CD14-positive monocyte (primary cell): Measurements from ENCODE around the gene ZDHHC8. TPM values are rescaled to one million over a fixed set of nuclear protein-coding genes. Genes with fewer than 3 reads are reported as not detected.

Source experiments
- DNase-seq, 3 donors: peaks; one replicate each; pipeline ENCODE4 v3.0.0-alpha.2; 2011 to 2022
- H2AFZ ChIP-seq: 2 replicates; pipeline ENCODE4 v1.6.0; 2012; ENCODE audit warnings: mild to moderate bottlenecking, low read depth, low read length, inconsistent platforms; ENCODE audit not compliant: insufficient read depth, poor library complexity, severe bottlenecking
- H3K27ac ChIP-seq, 2 donors: 1 replicate in 1 of 2; 2 replicates in 1 of 2; pipeline ENCODE4 v1.5.1; 2012 to 2013; ENCODE audit warnings: low read length in 2 of 2, control low read depth in 1 of 2, inconsistent platforms in 1 of 2, low read depth in 1 of 2, mild to moderate bottlenecking in 1 of 2
- H3K27me3 ChIP-seq, 2 donors: one replicate each; pipeline versions ENCODE4 v1.6.0 to v1.6.1; 2011 to 2013; ENCODE audit warnings: low read length in 2 of 2; ENCODE audit not compliant: control insufficient read depth in 2 of 2, insufficient read depth in 2 of 2
- H3K36me3 ChIP-seq, 2 donors: replicated peaks in 1 of 2; 1 replicate in 1 of 2; 2 replicates in 1 of 2; pipeline versions ENCODE4 v1.5.1 to v1.6.1; 2012 to 2013; ENCODE audit warnings: low read length in 2 of 2, control low read depth in 1 of 2, inconsistent platforms in 1 of 2, mild to moderate bottlenecking in 1 of 2; ENCODE audit not compliant: insufficient read depth in 2 of 2, control insufficient read depth in 1 of 2
- H3K4me1 ChIP-seq, 2 donors: 1 replicate in 1 of 2; 2 replicates in 1 of 2; pipeline versions ENCODE4 v1.5.1 to v1.6.1; 2012 to 2013; ENCODE audit warnings: low read length in 2 of 2, control low read depth in 1 of 2, inconsistent platforms in 1 of 2, mild to moderate bottlenecking in 1 of 2, moderate library complexity in 1 of 2; ENCODE audit not compliant: insufficient read depth in 2 of 2, control insufficient read depth in 1 of 2
- H3K4me2 ChIP-seq: replicated peaks from 2 replicates; pipeline ENCODE3; 2012; ENCODE audit warnings: low read length, moderate library complexity, mild to moderate bottlenecking; ENCODE audit not compliant: poor library complexity, severe bottlenecking; ENCODE audit errors: extremely low read depth
- H3K4me3 ChIP-seq, 3 experiments: fragments of 200-600 bp in 1 of 3; sonication (generic) in 1 of 3; replicated peaks in 1 of 3; 1 replicate in 2 of 3; 2 replicates in 1 of 3; pipeline ENCODE4 v1.5.1; 2011 to 2013; ENCODE audit warnings: low read length in 3 of 3, mild to moderate bottlenecking in 3 of 3, control low read depth in 2 of 3, low read depth in 2 of 3, inconsistent platforms in 1 of 3, moderate library complexity in 1 of 3
- H3K79me2 ChIP-seq: 2 replicates; pipeline ENCODE4 v1.6.0; 2012; ENCODE audit warnings: mild to moderate bottlenecking, control low read depth, inconsistent platforms, low read length, moderate library complexity; ENCODE audit not compliant: insufficient read depth
- H3K9ac ChIP-seq: 2 replicates; pipeline ENCODE4 v1.6.0; 2017; ENCODE audit warnings: low read length, mild to moderate bottlenecking; ENCODE audit not compliant: insufficient read depth, poor library complexity, severe bottlenecking
- H3K9me3 ChIP-seq, 2 donors: replicated peaks in 1 of 2; 1 replicate in 1 of 2; 2 replicates in 1 of 2; pipeline versions ENCODE4 v1.5.1 to v1.6.1; 2012 to 2013; ENCODE audit warnings: low read length in 2 of 2, control low read depth in 1 of 2; ENCODE audit not compliant: control insufficient read depth in 1 of 2, insufficient read depth in 1 of 2
- H4K20me1 ChIP-seq: 2 replicates; pipeline ENCODE4 v1.6.0; 2012; ENCODE audit warnings: mild to moderate bottlenecking, low read length, control low read depth, moderate library complexity; ENCODE audit not compliant: insufficient read depth
- H3K27ac Mint-ChIP-seq, 7 donors: one replicate each; pipeline ENCODE4 v1.8.0; 2020; ENCODE audit warnings: mild to moderate bottlenecking in 7 of 7, mixed read lengths in 7 of 7, moderate library complexity in 6 of 7, inconsistent platforms in 2 of 7
- H3K27me3 Mint-ChIP-seq, 3 donors: one replicate each; pipeline ENCODE4 v1.8.0; 2021 to 2022; ENCODE audit warnings: low read depth in 3 of 3, mild to moderate bottlenecking in 3 of 3, mixed read lengths in 3 of 3, moderate library complexity in 3 of 3, inconsistent platforms in 1 of 3
- H3K36me3 Mint-ChIP-seq, 2 donors: one replicate each; pipeline ENCODE4 v1.8.0; 2020; ENCODE audit warnings: mixed read lengths in 2 of 2, inconsistent platforms in 1 of 2, mild to moderate bottlenecking in 1 of 2
- H3K4me1 Mint-ChIP-seq: one replicate; pipeline ENCODE4 v1.8.0; 2020; ENCODE audit warnings: mild to moderate bottlenecking, mixed read lengths
- H3K4me3 Mint-ChIP-seq, 2 donors: one replicate each; pipeline ENCODE4 v1.8.0; 2020; ENCODE audit warnings: mild to moderate bottlenecking in 2 of 2, mixed read lengths in 2 of 2, moderate library complexity in 1 of 2
- H3K9me3 Mint-ChIP-seq, 7 donors: one replicate each; pipeline ENCODE4 v1.8.0; 2020 to 2022; ENCODE audit warnings: mixed read lengths in 7 of 7, mild to moderate bottlenecking in 6 of 7, moderate library complexity in 6 of 7, inconsistent platforms in 2 of 7
- WGBS: methylation state at CpG from one replicate; pipeline ENCODE4 v1.1.5; 2013; ENCODE audit warnings: missing lambda C conversion rate; ENCODE audit not compliant: insufficient coverage; 5-methylcytosine and 5-hydroxymethylcytosine counted together
- intact Hi-C, 2 donors: fragments of 100-400 bp; cut with micrococcal nuclease; formaldehyde crosslinking; loops; one replicate each; pipeline versions ENCODE4 v1.15.0 to v1.15.1; 2023
- polyA plus RNA-seq, 3 donors: library from polyadenylated mRNA; depleted of rRNA in 1 of 3; unstranded in 2 of 3; stranded (reverse) in 1 of 3; fragments of 300-500 nt in 2 of 3; fragments of >200 nt in 1 of 3; fragmentation: Illumina TruSeq in 2 of 3; gene quantifications; 1 replicate in 2 of 3; 2 replicates in 1 of 3; pipeline ENCODE4 v1.2.3, GENCODE V29; 2012 to 2021
- TF ChIP-seq, protein P1 (sequence below): fragments of 200-600 bp; IDR thresholded peaks from one replicate; pipeline ENCODE4 v1.8.0; 2022; ENCODE audit warnings: antibody characterized with exemption, mild to moderate bottlenecking

The ZDHHC8 gene
- polyA plus RNA-seq, 3 donors = 0.73 to 76.3 (median 1.1) TPM

DNA sequence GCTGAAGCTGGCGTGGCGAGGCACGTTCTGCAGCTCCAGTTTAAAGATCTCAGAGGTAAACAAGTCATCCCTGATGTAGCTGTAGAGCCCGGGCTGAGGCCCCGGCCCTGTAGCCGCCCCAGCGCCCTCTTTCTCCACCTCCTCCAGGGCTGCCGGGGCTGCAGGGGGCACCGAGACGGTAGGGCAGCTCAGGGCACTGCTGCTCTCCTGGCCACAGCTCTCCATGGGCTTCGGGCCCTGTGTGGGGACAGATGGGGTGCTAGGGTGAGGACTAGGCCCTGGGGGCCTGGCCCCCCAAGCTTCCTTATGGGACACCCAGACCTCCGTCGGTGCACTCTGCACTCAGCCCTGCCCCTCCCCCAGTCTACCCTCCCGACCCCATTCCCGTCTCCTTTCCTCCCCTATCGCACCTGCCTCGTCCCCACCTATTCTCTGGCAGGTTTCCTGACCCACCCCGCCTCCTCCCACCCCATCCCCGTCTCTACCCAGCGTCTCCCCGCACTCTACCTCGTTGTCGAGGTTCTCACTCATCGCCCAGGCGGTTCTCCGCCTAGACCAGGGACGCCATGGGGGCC is 15.1 kb upstream of the ZDHHC8 start:
- TF ChIP-seq, protein P1, sequence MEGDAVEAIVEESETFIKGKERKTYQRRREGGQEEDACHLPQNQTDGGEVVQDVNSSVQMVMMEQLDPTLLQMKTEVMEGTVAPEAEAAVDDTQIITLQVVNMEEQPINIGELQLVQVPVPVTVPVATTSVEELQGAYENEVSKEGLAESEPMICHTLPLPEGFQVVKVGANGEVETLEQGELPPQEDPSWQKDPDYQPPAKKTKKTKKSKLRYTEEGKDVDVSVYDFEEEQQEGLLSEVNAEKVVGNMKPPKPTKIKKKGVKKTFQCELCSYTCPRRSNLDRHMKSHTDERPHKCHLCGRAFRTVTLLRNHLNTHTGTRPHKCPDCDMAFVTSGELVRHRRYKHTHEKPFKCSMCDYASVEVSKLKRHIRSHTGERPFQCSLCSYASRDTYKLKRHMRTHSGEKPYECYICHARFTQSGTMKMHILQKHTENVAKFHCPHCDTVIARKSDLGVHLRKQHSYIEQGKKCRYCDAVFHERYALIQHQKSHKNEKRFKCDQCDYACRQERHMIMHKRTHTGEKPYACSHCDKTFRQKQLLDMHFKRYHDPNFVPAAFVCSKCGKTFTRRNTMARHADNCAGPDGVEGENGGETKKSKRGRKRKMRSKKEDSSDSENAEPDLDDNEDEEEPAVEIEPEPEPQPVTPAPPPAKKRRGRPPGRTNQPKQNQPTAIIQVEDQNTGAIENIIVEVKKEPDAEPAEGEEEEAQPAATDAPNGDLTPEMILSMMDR = no peak
- Mint-ChIP-seq H3K9me3 (no peaks in the 10 kb centered on the region), H3K4me3 (peak overlapping the region; percentile 80 to 90), H3K27me3 (peaks cover 0 to 1% (median 0%) of the 10 kb centered on the region in 3 donors), H3K27ac (peak overlapping the region; percentile 89 to 97 (median 95)), H3K4me1 (peaks cover 22% of the 10 kb centered on the region), H3K36me3 (peaks cover 30 to 57% of the 10 kb centered on the region in 2 donors)
- Histone ChIP-seq H4K20me1 (peaks cover 26% of the 10 kb centered on the region), H3K4me1 (peaks cover 21 to 33% of the 10 kb centered on the region in 2 donors), H3K27me3 (no peaks in the 10 kb centered on the region), H2AFZ (peak overlapping the region; percentile 82), H3K36me3 (peaks cover 43 to 70% of the 10 kb centered on the region in 2 donors), H3K4me2 (peak overlapping the region; percentile 89), H3K9ac (peak overlapping the region; percentile 95), H3K4me3 (peak overlapping the region; percentile 70 to 83 (median 76)), H3K27ac (peak overlapping the region; percentile 80 to 98), H3K9me3 (no peaks in the 10 kb centered on the region), H3K79me2 (peaks cover 72% of the 10 kb centered on the region)
- no peak for DNase-seq
- WGBS = 11% methylated on average over 16 of the region's 27 CpGs
- intact Hi-C loops = loop anchor here (2.0 to 10.0 kb wide), 5 partner anchors 36 to 381 kb away; partner anchors contain the start of genes TANGO2 (in 2 of the 2), DGCR8 (in 1 of the 2), GNB1L (in 1 of the 2) and KLHL22 (in 1 of the 2)

DNA sequence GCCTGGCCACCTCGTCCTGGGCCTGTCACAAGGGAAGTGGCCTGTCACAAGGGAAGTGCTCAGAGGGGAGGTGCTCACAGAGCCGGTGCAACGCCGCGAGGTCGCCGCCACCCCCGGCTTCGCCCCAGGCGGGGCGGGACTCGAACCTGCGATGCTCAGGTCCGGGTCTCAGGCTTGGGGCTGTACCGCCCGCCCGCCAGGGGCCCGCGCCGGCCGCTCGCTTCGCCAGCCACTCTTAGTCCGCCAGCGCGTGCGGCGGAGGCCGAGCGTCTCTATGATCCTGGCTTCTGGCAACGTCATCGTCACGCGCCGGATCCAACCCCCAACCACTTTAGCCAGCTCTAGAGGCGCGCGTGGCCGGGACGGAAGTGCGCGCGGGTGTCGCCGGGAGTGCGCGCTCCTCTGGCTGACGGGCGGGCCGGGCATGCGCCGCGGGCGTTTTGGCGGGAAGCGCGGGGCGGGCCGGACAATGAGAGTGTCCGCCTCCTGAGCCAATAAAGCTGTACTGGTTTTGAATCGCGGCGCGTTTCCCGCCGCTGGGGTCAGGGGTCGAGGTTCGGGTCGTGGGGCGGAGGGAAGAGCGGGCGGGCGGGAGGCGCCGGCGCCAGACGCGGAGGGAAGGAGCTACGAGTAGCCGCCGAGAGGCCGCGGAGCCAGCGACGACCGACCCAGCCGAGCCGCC is 14.5 kb upstream of the ZDHHC8 start, which contains the start of gene TRMT2A:
Gene TRMT2A, minus strand, starts transcription at position 276 of the 682 bp plus-strand sequence. CDS start 320 bp downstream, outside the sequence.
- Histone ChIP-seq H3K4me2 (peak within 1 kb of the TSS; percentile 89), H3K27ac (peak within 1 kb of the TSS; percentile 80 to 98), H4K20me1 (peaks cover 20% of the 10 kb centered on the region), H2AFZ (peak within 1 kb of the TSS; percentile 82), H3K4me3 (peak within 1 kb of the TSS; percentile 70 to 83 (median 76)), H3K36me3 (peaks cover 41 to 71% of the 10 kb centered on the region in 2 donors), H3K9me3 (no peaks in the 10 kb centered on the region), H3K9ac (peak within 1 kb of the TSS; percentile 95), H3K79me2 (peaks cover 78% of the 10 kb centered on the region), H3K4me1 (peaks cover 21 to 33% of the 10 kb centered on the region in 2 donors), H3K27me3 (no peaks in the 10 kb centered on the region)
- Mint-ChIP-seq H3K27me3 (peaks cover 0 to 1% (median 0%) of the 10 kb centered on the region in 3 donors), H3K27ac (peak within 1 kb of the TSS; percentile 89 to 97 (median 95)), H3K4me3 (peak within 1 kb of the TSS; percentile 80 to 90), H3K4me1 (peaks cover 22% of the 10 kb centered on the region), H3K36me3 (peaks cover 32 to 59% of the 10 kb centered on the region in 2 donors), H3K9me3 (no peaks in the 10 kb centered on the region)
- DNase-seq = peak; percentile 97 to 99 (median 98)
- intact Hi-C loops = loop anchor here (2.0 to 10.0 kb wide), 5 partner anchors 36 to 380 kb away; partner anchors contain the start of genes TANGO2 (in 2 of the 2), DGCR8 (in 1 of the 2), GNB1L (in 1 of the 2) and KLHL22 (in 1 of the 2)
- WGBS = under 1% methylated on average over 86 of the region's 88 CpGs
- TF ChIP-seq, protein P1 = no peak
